Keratinocyte (primary cell): Measurements from ENCODE around the gene TAS1R3.

Experiments used
- EZH2 ChIP-seq: IDR thresholded peaks from one replicate; pipeline ENCODE4 v1.6.1; 2012; ENCODE audit warnings: inconsistent platforms, mild to moderate bottlenecking, low read length, moderate library complexity
- TF ChIP-seq, protein P1 (sequence below), 3 experiments: IDR thresholded peaks in 1 of 3; conservative IDR thresholded peaks in 1 of 3; optimal IDR thresholded peaks in 1 of 3; 2 replicates in 2 of 3; 3 replicates in 1 of 3; pipeline versions ENCODE3 to v1.5.1; 2011; ENCODE audit warnings: low read length in 3 of 3, mild to moderate bottlenecking in 3 of 3, moderate library complexity in 2 of 3, control low read depth in 1 of 3, inconsistent platforms in 1 of 3; ENCODE audit not compliant: insufficient read depth in 2 of 3; ENCODE audit errors: extremely low read depth in 1 of 3

DNA sequence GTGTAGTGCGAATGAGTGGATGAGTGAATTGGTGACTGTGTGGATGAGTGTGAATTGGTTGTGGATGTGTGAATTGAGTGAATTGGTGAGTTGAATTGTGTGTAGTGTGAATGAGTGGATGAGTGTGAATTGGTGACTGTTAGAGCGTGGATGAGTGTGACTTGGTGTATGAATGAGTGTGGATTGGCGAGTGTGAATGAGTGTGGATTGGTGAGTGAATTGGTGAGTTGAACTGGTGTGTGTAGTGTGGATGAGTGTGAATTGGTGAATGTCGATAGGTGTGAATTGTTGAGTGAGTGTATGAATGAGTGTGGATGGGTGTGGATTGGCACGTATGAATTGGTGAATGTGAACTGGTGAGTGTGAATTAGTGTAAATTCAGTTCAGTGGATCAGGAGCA lies 36.2 kb downstream of the TAS1R3 start:
- TF ChIP-seq EZH2 = no peak
- TF ChIP-seq, protein P1, sequence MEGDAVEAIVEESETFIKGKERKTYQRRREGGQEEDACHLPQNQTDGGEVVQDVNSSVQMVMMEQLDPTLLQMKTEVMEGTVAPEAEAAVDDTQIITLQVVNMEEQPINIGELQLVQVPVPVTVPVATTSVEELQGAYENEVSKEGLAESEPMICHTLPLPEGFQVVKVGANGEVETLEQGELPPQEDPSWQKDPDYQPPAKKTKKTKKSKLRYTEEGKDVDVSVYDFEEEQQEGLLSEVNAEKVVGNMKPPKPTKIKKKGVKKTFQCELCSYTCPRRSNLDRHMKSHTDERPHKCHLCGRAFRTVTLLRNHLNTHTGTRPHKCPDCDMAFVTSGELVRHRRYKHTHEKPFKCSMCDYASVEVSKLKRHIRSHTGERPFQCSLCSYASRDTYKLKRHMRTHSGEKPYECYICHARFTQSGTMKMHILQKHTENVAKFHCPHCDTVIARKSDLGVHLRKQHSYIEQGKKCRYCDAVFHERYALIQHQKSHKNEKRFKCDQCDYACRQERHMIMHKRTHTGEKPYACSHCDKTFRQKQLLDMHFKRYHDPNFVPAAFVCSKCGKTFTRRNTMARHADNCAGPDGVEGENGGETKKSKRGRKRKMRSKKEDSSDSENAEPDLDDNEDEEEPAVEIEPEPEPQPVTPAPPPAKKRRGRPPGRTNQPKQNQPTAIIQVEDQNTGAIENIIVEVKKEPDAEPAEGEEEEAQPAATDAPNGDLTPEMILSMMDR (optimal IDR thresholded peaks at IDR 0.05 in 1 of 3, IDR thresholded peaks at IDR 0.05 in 1 of 3, conservative IDR thresholded peaks at IDR 0.05 in 1 of 3; ENCODE audit: extremely low read depth in 1 of 3, insufficient read depth in 2 of 3, low read length in 3 of 3) = no peak
